Mucosa of rectum (tissue), 2 donors: ENCODE results near the gene YRDC.

Source experiments
- H3K27ac ChIP-seq, 2 donors: one replicate each; pipeline ENCODE4 v1.7.0; 2013; ENCODE audit warnings: inconsistent platforms in 2 of 2, low read depth in 2 of 2, low read length in 2 of 2
- H3K27me3 ChIP-seq, 2 donors: one replicate each; pipeline ENCODE4 v1.7.0; 2013; ENCODE audit warnings: low read length in 2 of 2; ENCODE audit not compliant: control insufficient read depth in 2 of 2, insufficient read depth in 2 of 2
- H3K36me3 ChIP-seq, 2 donors: one replicate each; pipeline ENCODE4 v1.7.0; 2013; ENCODE audit warnings: low read length in 2 of 2; ENCODE audit not compliant: control insufficient read depth in 2 of 2, insufficient read depth in 2 of 2
- H3K4me1 ChIP-seq, 2 donors: one replicate each; pipeline ENCODE4 v1.7.0; 2013; ENCODE audit warnings: low read length in 2 of 2, mild to moderate bottlenecking in 1 of 2; ENCODE audit not compliant: control insufficient read depth in 2 of 2, insufficient read depth in 2 of 2
- H3K4me3 ChIP-seq, 2 donors: one replicate each; pipeline ENCODE4 v1.7.0; 2013; ENCODE audit warnings: low read length in 2 of 2
- H3K9ac ChIP-seq, 2 donors: one replicate each; pipeline ENCODE4 v1.7.0; 2013; ENCODE audit warnings: low read length in 2 of 2, low read depth in 1 of 2, mild to moderate bottlenecking in 1 of 2
- H3K9me3 ChIP-seq, 2 donors: one replicate each; pipeline ENCODE4 v1.7.0; 2013; ENCODE audit warnings: low read length in 2 of 2; ENCODE audit not compliant: control insufficient read depth in 2 of 2
- donor health status: healthy.
- donor health status: Normal muscosa, but diverticular disease.

YRDC gene

DNA sequence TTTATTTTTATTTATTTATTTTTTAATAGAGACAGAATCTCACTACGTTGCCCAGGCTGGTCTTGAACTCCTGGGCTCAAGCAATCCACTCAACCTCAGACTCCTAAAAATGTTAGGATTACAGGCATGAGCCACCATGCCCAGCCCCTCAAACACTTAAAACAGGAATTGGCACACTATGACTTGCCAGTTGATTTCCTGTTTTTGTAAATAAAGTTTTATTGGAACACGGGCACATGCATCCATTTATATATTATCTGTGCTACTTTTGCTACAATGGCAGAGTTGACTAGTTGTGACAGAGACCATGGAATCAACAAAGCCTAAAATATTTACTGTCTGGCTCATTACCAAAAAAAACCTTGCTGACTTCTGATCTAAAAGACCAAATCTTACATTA, 16.0 kb upstream of the YRDC start:
- no peak overlapping the region for H3K9ac ChIP-seq
- H3K4me1 ChIP-seq: peaks cover 0 to 3% of the 10 kb centered on the region in 2 donors
- no peaks in the 10 kb centered on the region for H3K27me3 ChIP-seq
- H3K36me3 ChIP-seq: peaks cover 32 to 37% of the 10 kb centered on the region in 2 donors
- no peaks in the 10 kb centered on the region for H3K9me3 ChIP-seq
- H3K4me3 ChIP-seq: no peak overlapping the region
- H3K27ac ChIP-seq: no peak overlapping the region

DNA sequence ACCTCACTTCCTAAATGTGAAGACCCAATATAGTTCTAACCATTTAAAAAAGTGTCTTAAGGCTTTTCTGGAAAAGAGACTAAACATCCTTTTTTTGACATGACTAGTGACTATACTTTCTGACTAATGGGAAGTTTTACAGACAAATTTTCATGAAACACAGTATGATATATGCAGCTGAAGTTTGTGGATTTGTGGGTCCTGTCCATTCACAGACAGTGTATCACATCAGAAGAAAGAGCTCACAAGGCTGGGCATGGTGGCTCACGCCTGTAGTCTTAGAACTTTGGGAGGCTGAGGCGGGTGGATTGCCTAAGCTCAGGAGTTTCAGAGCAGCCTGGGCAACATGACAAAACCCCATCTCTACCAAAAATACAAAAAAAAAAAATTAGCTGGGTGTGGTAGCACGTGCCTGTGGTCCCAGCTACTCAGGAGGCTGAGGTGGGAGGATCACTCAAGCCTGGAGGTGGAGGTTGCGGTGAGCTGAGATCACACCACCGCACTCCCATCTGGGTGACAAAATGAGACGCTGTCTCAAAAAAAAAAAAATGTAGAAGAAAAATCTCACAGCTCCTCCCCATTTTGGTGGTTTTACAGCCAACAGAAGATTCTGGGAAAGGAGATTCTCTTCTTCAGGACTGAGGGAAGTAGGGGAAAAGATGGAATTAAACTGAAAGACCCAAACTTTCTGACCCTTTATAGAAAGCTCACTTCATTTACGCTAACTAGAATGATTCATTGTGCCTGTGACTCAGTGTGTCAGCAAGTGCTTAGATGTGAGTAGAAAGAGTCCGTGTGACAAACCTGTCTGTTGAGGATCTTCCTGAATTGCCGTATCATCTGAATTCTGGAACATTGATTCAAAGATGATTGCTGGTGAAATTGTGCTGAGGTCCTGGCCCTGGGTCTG, 15.2 kb upstream of the YRDC start:
- Histone ChIP-seq H3K4me1 (peaks cover 0 to 3% of the 10 kb centered on the region in 2 donors), H3K9me3 (no peaks in the 10 kb centered on the region), H3K4me3 (no peak overlapping the region), H3K27ac (no peak overlapping the region), H3K27me3 (no peaks in the 10 kb centered on the region), H3K9ac (no peak overlapping the region), H3K36me3 (peaks cover 32 to 38% of the 10 kb centered on the region in 2 donors)

DNA sequence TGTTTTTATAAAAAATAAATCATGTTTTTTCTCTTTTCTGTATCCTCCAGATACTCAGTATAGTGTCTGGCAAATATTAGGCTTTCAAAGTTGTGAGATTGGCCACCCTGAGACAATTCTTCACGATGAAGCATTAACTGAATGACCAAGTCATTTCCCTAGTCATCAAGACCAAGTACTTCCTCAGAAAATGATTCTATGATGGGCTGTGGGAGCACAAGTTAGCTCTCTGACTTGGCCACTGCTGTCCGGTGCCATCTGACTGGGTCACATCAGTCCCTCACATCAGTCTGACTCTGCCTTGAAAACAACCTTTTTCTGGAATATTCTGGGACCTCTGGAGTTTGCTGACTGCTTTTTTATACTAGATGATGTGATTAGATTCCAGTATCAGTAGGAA, 13.5 kb upstream of the YRDC start:
- H3K27me3 ChIP-seq: no peaks in the 10 kb centered on the region
- no peaks in the 10 kb centered on the region for H3K9me3 ChIP-seq
- H3K36me3 ChIP-seq: peaks cover 33 to 40% of the 10 kb centered on the region in 2 donors

DNA sequence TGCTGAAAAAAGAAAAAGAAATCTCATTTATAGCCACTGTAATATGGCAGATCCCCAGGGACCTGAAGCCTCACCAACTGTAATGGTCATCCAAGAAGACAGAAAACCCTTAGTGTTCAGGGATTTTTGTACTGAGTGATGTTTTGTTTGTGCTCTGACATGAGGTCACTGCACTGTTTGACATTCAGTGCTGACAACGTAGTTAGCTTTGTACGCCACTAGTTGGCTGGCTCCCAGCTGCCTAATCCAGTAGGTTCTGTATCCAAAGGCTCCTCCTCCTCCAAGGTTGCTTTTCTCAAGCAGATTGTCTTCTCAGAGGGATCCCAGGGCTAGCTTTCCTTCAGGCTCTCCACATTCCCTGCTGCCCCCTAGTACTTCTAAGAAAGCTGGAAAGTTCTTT, 9.5 kb upstream of the YRDC start:
- no peaks in the 10 kb centered on the region for H3K9me3 ChIP-seq
- no peak overlapping the region for H3K27ac ChIP-seq
- H3K36me3 ChIP-seq: peaks cover 36 to 45% of the 10 kb centered on the region in 2 donors
- H3K27me3 ChIP-seq: no peaks in the 10 kb centered on the region
- H3K4me3 ChIP-seq: no peak overlapping the region
- H3K9ac ChIP-seq: no peak overlapping the region
- H3K4me1 ChIP-seq: no peaks in the 10 kb centered on the region

More for the DNA sequence above, 13.5 kb upstream of the YRDC start:
- Histone ChIP-seq H3K9ac (no peak overlapping the region), H3K27ac (no peak overlapping the region), H3K4me1 (no peaks in the 10 kb centered on the region), H3K4me3 (no peak overlapping the region)

DNA sequence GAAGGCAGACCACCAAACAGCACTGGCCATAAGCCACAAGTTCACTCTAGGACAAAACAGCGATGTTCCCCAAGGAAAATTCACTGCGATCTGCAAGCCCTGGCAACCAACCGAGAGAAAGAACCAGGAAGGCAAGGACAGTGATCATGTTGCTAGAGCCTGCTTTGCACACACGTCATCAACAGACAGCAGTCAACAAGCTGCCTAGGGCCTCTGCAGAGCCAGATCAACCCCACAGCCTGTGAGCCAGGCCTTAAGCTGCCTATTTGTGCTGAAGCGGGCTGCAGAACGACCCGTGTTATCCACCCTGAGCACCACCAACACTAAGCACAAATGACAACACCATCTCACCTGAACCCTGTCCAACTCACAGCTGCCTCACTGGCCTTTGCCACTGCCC, 6.2 kb upstream of the YRDC start:
- H3K9me3 ChIP-seq: no peaks in the 10 kb centered on the region
- H3K4me3 ChIP-seq: no peak overlapping the region
- no peak overlapping the region for H3K9ac ChIP-seq
- H3K36me3 ChIP-seq: peaks cover 21 to 27% of the 10 kb centered on the region in 2 donors
- peaks cover 1 to 2% of the 10 kb centered on the region in 2 donors for H3K4me1 ChIP-seq
- H3K27ac ChIP-seq: no peak overlapping the region
- H3K27me3 ChIP-seq: no peaks in the 10 kb centered on the region

DNA sequence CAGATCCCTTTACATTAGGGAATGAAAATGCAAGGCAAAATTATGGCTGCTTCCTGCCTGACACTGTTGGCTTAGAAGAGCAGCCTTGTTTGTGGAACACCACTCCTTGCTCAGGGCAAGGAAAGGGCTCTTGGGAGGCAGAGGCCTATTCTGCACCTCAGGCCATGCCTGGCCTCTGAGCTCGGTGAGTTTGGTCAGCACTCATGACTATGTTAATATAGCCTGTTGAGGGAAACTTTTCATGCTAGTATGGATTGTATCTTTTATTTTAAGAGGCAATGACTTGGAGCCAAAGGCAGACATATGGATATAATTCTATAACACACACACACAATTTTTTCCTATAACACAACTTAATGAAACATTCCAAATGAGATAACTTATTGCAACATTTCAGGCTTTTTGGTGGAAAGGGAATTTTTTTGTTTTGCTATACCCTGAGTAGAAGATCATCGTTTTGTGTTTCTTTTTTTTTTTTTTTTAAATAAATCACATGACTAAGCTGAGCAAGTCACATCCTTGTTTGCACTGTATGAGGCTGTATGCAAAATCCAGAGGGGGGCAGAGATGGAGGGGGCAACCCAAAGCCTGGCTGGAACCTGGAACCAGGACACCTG, 5.6 kb upstream of the YRDC start:
- Histone ChIP-seq H3K36me3 (peaks cover 21 to 24% of the 10 kb centered on the region in 2 donors), H3K4me3 (no peak overlapping the region), H3K9ac (no peak overlapping the region), H3K27ac (no peak overlapping the region), H3K9me3 (no peaks in the 10 kb centered on the region), H3K4me1 (peaks cover 7 to 8% of the 10 kb centered on the region in 2 donors), H3K27me3 (no peaks in the 10 kb centered on the region)

DNA sequence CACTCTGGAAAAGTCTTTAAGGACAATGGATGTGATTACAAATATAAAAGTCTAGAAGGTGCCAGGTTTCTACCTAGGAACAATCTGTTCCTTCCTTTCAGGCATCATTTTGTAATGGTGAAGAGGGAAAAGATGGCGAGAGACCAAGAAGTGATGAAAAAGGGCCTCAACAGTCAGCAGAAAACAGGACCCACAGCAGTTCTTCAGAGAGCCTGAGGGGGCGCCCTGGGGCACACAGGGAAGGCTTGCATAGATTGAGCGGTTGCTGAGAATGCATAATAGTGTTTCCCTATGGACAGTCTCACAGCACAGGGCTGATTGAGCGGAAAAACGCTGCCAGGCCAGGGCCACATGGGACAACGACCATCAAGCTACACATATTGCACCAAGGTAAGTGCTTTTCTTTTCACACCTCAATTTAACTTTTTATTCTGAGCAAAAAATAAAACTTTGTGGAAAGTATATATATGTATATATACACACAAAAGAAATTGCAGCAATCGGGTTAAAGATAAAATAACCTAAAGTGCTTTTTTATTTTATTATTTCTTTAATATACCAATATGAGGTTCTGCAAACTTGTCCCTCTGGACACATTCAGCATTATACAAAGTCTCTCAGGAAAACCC, 3.1 kb upstream of the YRDC start:
- H3K27ac ChIP-seq: no peak overlapping the region
- H3K4me1 ChIP-seq: peaks cover 17 to 19% of the 10 kb centered on the region in 2 donors
- peaks cover 19 to 21% of the 10 kb centered on the region in 2 donors for H3K36me3 ChIP-seq

DNA sequence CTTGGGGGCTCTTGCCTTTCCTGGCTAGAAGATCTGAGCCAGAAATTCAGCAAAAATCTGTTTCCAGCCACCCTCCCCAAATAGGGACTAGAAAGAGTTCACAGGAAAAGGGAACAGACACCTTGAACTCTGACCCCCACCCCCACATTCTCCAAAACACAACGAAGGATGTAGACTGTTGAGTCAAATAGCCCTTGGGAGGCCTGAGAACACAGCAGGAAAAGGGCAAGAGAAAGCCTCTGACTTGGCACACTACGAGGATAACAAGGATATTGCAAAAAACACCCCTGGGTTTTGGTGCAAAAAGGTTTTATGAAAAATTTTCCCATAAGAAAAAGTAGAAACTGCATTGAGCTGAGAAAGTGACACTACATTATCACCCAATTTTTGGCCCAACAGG, 1.9 kb upstream of the YRDC start:
- H3K9me3 ChIP-seq: no peaks in the 10 kb centered on the region
- no peak overlapping the region for H3K9ac ChIP-seq
- no peak overlapping the region for H3K27ac ChIP-seq
- H3K36me3 ChIP-seq: peaks cover 17 to 27% of the 10 kb centered on the region in 2 donors
- H3K4me3 ChIP-seq: no peak overlapping the region
- H3K27me3 ChIP-seq: no peaks in the 10 kb centered on the region
- H3K4me1 ChIP-seq: peaks cover 17 to 19% of the 10 kb centered on the region in 2 donors

More for the DNA sequence above, 3.1 kb upstream of the YRDC start:
- no peak overlapping the region for H3K9ac ChIP-seq
- no peak overlapping the region for H3K4me3 ChIP-seq
- no peaks in the 10 kb centered on the region for H3K27me3 ChIP-seq
- H3K9me3 ChIP-seq: no peaks in the 10 kb centered on the region

DNA sequence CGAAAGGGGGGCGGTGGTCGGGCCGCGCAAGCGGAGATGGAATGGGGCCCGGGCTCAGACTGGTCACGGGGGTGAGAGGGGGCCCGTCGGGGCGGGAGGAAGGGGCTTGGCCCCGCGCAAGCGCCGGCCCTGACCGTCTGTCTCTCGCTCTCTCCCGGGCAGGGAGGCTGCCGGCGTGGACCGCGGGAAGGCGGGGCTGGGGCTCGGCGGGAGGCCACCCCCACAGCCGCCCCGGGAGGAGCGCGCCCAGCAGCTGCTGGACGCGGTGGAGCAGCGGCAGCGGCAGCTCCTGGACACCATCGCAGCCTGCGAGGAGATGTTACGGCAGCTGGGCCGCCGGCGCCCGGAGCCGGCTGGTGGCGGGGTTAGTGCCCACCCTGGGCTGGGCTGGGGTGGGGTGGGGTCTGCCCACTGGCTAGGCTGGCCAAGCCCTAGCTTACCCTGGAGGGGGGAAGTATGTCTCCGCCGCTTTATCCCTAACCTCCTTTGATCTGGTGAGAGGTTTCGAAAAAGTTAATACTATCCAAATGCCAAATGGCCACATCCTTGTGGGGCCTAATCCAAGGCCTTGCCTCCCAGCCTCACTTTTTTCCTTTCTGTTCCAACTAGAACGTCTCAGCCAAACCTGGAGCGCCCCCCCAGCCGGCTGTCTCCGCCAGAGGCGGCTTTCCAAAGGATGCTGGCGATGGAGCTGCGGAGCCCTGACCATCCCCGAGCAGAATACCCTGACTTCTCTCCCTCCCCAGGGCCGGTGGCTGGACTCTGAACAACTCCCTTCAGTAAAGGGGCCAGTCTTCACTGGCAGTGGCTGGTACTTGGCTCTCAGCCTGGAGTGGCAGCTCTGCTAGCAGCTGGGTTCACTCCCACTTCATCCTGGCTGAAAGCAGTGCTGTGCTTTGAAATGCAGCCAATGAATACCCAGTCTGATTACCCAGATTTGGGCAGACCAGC, 636 bp upstream of the YRDC start:
- peak overlapping the region; percentile 75 to 92 for H3K4me3 ChIP-seq
- H3K27ac ChIP-seq: peak overlapping the region; percentile 86 to 87
- H3K36me3 ChIP-seq: peaks cover 22 to 31% of the 10 kb centered on the region in 2 donors
- H3K4me1 ChIP-seq: peaks cover 17 to 19% of the 10 kb centered on the region in 2 donors
- H3K9me3 ChIP-seq: no peaks in the 10 kb centered on the region
- peak overlapping the region; percentile 64 to 70 for H3K9ac ChIP-seq
- no peaks in the 10 kb centered on the region for H3K27me3 ChIP-seq
